ENCODE data around the gene NRTN.
"Not testable (repeated sequence)": the region's sequence is repeated elsewhere in the genome, so short reads cannot be mapped to it uniquely, and the experiment has no call there.

Gene NRTN, protein sequence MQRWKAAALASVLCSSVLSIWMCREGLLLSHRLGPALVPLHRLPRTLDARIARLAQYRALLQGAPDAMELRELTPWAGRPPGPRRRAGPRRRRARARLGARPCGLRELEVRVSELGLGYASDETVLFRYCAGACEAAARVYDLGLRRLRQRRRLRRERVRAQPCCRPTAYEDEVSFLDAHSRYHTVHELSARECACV

GRCh38 chr19:5804516-5805461 is at the start of gene NRTN:
Gene NRTN (plus strand): TSS chr19:5805067. CDS start chr19:5824166, 19,099 bp downstream.
- DNase-seq = no peak

DNA sequence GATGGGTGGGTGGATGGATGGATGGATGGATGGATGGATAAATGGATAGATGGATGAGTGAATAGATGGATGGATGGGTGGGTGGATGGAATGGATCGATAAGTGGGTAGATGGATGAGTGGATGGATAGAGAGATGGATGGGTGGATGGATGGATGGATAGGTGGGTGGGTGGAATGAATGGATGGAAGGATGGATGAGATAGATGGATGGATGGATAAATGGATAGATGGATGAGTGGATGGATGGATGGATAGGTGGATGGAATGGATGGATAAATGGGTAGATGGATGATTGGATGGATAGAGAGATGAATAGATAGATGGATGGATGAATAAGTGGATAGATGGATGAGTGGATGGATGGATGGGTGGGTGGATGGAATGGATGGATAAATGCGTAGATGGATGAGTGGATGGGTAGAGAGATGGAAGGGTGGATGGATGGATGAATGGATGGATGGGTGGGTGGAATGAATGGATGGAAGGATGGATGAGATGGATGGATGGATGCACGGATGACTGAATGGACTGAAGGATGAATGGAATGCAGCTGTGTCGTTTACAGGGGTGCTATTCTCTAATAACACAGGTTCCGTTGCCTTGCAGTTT is 42.2 kb upstream of the NRTN start:
- no peak for DNase-seq

- DNase-seq = no peak
These were observed 39.6 kb upstream of the NRTN start for GRCh38 chr19:5765220-5765619.

DNA sequence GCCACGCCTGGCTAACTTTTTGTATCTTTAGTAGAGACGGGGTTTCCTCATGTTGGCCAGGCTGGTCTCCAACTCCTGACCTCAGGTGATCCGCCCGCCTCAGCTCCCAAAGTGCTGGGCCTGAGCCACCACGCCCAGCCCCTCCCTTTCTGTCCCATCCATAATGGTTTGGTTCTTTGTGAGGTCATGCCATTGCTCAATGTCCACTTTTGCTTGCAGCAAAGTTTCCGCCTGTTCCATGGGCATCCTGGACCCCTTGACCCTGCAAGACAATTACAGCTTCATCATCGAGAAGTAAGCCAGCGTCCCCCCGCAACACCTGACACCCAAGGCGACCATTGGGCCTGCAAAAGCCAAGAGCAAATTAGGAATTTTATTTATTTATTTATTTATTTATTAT is 36.9 kb upstream of the NRTN start:
- no peak for DNase-seq

DNA sequence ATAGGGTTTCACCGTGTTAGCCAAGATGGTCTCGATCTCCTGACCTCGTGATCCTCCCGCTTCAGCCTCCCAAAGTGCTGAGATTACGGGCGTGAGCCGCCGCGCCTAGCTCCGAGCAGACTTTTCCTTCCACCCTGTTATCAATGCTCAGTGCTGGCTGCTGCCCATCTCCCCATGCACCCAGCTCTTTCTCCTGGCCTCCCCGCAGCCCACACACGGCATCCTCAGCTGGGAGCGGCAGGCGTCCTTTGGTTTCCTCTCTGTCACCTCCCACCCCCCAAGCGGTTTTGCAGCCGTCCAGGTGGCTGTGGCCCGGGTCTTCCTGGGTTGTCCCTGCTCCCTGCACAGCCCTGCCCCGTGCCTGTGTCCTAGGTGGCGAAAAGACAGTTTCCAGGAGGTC is 32.5 kb upstream of the NRTN start:
- no peak for DNase-seq

DNA sequence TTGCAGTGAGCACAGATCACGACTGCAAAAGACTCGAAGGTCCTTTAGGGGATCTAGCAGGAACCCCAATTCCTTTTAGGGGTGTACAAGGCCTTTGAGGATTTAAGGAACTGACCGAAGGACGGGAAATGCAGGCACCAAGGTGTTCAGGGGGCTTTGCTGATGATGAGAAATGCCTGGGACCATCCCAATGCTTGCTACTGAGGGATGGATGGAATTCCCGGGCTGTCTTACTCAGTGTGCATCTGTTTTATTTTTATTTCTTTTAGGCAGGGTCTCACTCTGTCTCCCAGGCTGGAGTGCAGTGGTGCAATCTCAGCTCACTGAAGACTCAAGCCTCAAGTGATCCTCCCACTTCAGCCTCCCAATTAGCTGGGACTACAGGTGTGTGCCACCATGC is 31.6 kb upstream of the NRTN start:
- no peak for DNase-seq

- DNase-seq = no peak
These were observed 29.9 kb upstream of the NRTN start for GRCh38 chr19:5774921-5775320.

DNA sequence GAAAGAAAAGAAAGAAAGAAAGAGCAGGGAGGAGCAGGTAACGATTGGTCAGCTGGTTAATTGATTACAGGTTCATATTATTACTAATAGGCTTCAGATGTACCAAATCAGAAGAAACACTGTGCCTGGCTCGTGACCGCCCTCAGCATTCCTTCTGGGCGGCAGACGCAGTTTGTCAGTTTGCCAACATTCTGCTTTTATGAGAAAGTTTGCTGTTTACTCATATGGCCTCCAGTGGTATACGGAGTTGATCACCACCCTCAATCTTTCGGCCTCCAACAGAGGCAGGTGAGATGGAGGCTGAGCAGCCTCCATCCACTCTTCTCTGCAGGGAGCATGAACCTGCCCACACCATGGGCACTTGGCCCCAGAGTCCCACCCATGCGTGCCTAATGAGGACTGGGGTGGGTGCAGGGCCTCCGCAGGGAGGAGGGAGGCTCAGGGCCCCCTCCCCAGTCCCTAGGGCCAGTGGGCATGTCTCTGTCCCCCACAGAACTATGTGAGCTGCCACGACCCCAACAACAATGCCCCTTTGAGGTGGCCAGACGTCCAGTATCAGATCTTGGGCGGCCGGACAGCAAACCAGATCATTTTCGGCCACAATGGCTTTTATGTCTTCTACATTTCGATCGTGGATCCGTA is 29.1 kb upstream of the NRTN start:
- DNase-seq = peak; percentile 78

DNA sequence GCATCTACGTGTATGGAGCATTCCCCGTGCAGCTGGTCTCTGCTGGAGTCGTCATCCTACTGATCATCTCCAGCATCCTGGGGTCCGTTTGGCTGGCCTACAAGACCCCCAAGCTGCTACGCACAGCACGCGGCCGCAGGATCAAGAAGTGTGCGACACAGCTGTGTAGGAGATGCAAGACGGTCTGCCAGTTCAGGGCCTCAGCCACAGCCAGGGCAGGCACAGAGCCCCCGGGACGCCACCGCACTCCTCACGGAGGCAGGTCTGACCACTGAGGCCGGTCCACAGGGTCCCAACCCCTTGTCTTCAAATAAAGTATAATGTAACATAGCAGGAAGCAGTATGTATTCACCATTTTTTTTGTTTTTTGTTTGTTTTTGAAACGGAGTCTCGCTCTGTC is 26.5 kb upstream of the NRTN start:
- no peak for DNase-seq

GRCh38 chr19:5780916-5781315 is 24.0 kb upstream of the NRTN start:
- not testable (repeated sequence) for DNase-seq

GRCh38 chr19:5782322-5782721 is 22.5 kb upstream of the NRTN start:
- DNase-seq = no peak

- no peak for DNase-seq
These were observed 21.6 kb upstream of the NRTN start for GRCh38 chr19:5782945-5783919.

- DNase-seq = no peak
These were observed 20.2 kb upstream of the NRTN start, which contains the start of gene PRR22 for GRCh38 chr19:5784581-5785147. Gene PRR22 (minus strand): TSS chr19:5784746. CDS start chr19:5784660, 86 bp downstream.

DNA sequence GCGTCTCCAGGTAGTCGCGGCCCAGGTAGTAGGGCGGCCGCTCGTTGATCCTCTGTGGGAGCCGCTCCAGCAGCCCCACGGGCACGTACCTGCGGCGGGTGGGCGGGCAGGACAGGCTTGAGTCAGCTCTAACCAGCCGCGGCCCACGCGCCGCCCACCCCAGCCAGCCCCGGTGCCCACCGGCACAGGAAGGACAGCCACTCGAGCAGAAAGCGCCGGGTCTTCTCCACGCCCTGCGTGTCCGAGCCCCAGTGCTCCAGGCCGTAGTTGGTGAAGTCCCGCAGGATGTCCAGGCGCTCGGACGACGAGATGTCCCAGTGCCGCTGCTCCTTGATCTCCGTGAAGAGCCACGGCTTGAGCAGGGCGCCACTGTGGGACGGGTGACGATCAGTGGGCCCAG is 19.4 kb upstream of the NRTN start:
- DNase-seq = no peak

- no peak for DNase-seq
These were observed 18.1 kb upstream of the NRTN start for GRCh38 chr19:5786593-5787408.

DNA sequence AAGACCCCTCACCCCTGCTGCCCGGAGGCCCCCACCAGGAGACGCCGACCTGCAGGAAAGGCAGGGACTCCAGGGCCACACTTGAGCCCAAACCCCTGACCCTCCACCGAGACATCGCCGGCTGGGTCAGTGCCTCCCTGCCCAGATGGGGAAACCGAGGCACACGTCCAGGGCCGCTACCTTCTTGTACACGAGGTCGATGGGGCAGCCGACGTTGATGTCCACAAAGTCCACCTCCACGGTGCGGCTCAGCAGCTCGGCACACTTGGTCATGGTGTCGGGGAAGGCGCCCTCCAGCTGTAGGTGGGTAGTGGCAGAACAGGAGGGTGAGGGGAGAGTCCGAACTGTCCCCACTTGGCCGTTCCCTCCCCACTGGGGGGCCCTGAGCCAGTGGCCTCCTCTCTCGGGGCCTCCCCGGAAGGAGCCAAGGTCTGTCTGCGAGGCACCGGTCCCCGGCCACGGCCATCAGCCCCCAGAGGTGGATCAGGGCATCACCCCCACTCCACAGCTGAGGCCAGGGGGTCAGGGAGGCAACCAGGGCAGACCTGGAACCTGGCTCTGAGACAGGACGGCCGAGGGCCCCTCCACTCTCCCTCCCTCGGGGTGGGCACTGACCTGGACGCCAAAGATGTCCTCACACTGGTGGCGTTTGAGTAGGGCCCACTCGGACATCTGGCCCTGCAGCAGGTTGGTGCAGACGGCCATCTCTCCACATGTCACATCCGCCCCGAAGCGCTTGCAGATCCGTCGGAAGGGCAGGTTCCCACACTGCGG is 17.3 kb upstream of the NRTN start:
- DNase-seq = no peak

DNA sequence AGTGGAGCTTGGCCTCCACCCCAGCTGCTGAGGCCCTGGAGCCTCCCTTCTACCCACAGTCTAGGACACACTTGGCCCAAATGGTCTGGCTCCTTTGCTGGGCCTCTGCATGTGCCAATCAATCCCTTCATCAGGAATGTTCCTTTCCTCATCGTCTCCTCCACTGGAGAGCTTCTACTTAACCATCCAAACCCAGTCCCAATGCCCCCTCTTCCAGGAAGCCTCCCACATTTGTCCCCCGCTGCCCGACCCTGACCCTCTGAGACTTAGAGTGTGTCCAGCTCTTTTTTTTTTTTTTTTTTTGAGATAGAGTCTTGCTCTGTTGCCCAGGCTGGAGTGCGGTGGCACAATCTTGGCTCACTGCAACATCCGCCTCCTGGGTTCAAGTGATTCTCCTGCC is 16.4 kb upstream of the NRTN start:
- no peak for DNase-seq

- DNase-seq = no peak
These were observed 15.5 kb upstream of the NRTN start for GRCh38 chr19:5789351-5789761.

GRCh38 chr19:5789886-5790558 is 14.8 kb upstream of the NRTN start:
- no peak for DNase-seq

All from fibroblast of upper back skin (primary cell).